MM.1S (cell line): ENCODE data around the gene FDPS.

ENCODE experiments used
- DNase-seq: peaks from one replicate; pipeline ENCODE4 v3.0.0-alpha.2; 2015
- H2AFZ ChIP-seq: fragments of 300-600 bp; sonication (generic); 2 replicates; pipeline ENCODE4 v1.6.0; 2016; ENCODE audit warnings: antibody characterized with exemption, low read length
- H3F3A ChIP-seq: fragments of 300-600 bp; sonication (generic); 2 replicates; pipeline ENCODE4 v1.6.1; 2016; ENCODE audit warnings: mild to moderate bottlenecking, antibody characterized with exemption, low read length, moderate library complexity, mixed read lengths; ENCODE audit not compliant: insufficient read depth
- H3K27ac ChIP-seq: fragments of 300-600 bp; sonication (generic); 2 replicates; pipeline ENCODE4 v1.5.1; 2016; ENCODE audit warnings: mild to moderate bottlenecking, low read length
- H3K27me3 ChIP-seq: fragments of 300-600 bp; sonication (generic); replicated peaks from 2 replicates; pipeline ENCODE4 v1.6.0; 2016; ENCODE audit warnings: low read length; ENCODE audit not compliant: insufficient read depth
- H3K36me3 ChIP-seq: fragments of 300-600 bp; sonication (generic); replicated peaks from 2 replicates; pipeline ENCODE4 v1.6.1; 2016; ENCODE audit warnings: mild to moderate bottlenecking, low read length, mixed read lengths; ENCODE audit not compliant: insufficient read depth
- H3K4me1 ChIP-seq: fragments of 300-600 bp; sonication (generic); 2 replicates; pipeline ENCODE4 v1.6.1; 2016; ENCODE audit warnings: low read length, mixed read lengths
- H3K4me2 ChIP-seq: fragments of 300-600 bp; sonication (generic); 2 replicates; pipeline ENCODE4 v1.6.0; 2016; ENCODE audit warnings: low read depth, low read length
- H3K4me3 ChIP-seq: fragments of 300-600 bp; sonication (generic); 2 replicates; pipeline ENCODE4 v1.5.1; 2016; ENCODE audit warnings: low read length, mixed read lengths
- H3K79me2 ChIP-seq: fragments of 300-600 bp; sonication (generic); 2 replicates; pipeline ENCODE4 v1.6.1; 2016; ENCODE audit warnings: mixed run types, low read length, mixed read lengths
- H3K9ac ChIP-seq: fragments of 300-600 bp; sonication (generic); 2 replicates; pipeline ENCODE4 v1.6.1; 2016; ENCODE audit warnings: low read length, mixed read lengths
- H3K9me2 ChIP-seq: fragments of 300-600 bp; sonication (generic); replicated peaks from 2 replicates; pipeline ENCODE4 v1.6.1; 2016; ENCODE audit warnings: mild to moderate bottlenecking, low read length, mixed read lengths; ENCODE audit not compliant: insufficient read depth
- H3K9me3 ChIP-seq: fragments of 300-600 bp; sonication (generic); replicated peaks from 2 replicates; pipeline ENCODE4 v1.6.1; 2016; ENCODE audit warnings: mild to moderate bottlenecking, low read length, mixed read lengths; ENCODE audit not compliant: insufficient read depth
- H4K20me1 ChIP-seq: fragments of 300-600 bp; sonication (generic); 2 replicates; pipeline ENCODE4 v1.6.1; 2016; ENCODE audit warnings: mild to moderate bottlenecking, low read length, moderate library complexity, mixed read lengths; ENCODE audit not compliant: insufficient read depth
- EZH2 ChIP-seq: fragments of 300-600 bp; sonication (generic); optimal IDR thresholded peaks from 2 replicates; pipeline ENCODE3; 2017; ENCODE audit warnings: low read depth, mild to moderate bottlenecking, antibody characterized with exemption, low read length, mixed read lengths
- EZH2phosphoT487 ChIP-seq: fragments of 300-600 bp; sonication (generic); IDR thresholded peaks from 2 replicates; pipeline ENCODE4 v1.6.1; 2018; ENCODE audit warnings: antibody characterized with exemption, low read length
- TF ChIP-seq, protein P1 (sequence below): fragments of 300-600 bp; sonication (generic); IDR thresholded peaks from 2 replicates; pipeline ENCODE4 v1.5.1; 2016; ENCODE audit warnings: antibody characterized with exemption, low read length, mixed read lengths

The FDPS gene

DNA sequence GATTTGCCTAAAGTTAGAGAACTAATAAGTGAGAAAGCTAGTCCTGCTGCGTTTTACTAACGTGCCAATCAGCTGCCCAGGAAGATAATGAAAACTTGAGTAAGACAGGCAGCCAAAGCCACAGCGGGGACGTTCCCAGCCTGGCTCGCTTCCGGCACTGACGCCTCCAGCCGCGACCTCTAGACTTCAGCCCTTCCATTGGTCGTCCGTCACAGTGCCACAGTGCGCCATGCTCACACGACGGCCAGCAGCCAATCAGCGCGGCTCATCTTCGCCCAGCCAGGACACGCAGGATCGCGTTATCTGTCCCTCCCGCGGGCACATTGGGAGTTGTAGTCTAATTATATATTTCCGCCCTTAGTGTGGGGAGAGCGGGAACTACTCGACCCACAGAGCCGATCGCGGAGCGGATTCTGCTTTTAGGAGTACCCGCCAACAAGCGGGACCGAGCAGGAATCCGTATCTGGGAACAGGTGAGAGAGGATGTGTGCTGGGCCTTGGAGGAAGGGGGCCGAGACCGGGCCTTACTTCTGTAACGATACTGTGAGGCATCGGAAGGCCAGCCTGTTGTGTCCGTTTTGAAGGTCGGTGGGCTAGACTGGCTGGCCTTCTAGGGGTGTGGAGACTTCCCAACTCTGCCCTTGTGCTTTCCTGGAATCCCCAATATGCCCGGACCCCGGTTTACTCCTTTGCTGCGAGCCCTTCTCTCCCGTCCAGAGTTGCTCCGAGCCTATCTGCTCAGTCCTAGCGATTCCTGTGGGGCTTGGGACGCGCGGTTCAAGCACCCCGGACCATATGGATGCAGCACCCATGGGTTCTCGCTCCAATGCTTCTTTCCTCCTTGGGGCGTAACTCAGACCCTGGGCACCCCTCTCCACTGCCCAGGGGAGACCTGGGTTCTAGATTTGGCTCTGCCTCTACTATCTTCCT is at the start of gene FDPS:
Gene FDPS, plus strand, starts transcription at position 374 of the 930 bp plus-strand sequence. CDS start 924 bp downstream, outside the sequence.
- Histone ChIP-seq H3K9me3 (no peaks in the 10 kb centered on the region), H3K4me3 (peak within 1 kb of the TSS; percentile 93), H3K4me1 (peaks cover 3% of the 10 kb centered on the region; the same call in 1 of the 2 replicates), H3K27me3 (no peaks in the 10 kb centered on the region), H2AFZ (peak within 1 kb of the TSS; percentile 58), H3K4me2 (peak within 1 kb of the TSS; percentile 89), H3K36me3 (no peaks in the 10 kb centered on the region; the same call in 1 of the 2 replicates), H3F3A (peaks cover 9% of the 10 kb centered on the region), H4K20me1 (no peaks in the 10 kb centered on the region), H3K9me2 (no peaks in the 10 kb centered on the region), H3K79me2 (peaks cover 45% of the 10 kb centered on the region), H3K9ac (peak within 1 kb of the TSS; percentile 88), H3K27ac (peak within 1 kb of the TSS; percentile 68)
- peak; percentile 100 for DNase-seq
- TF ChIP-seq, protein P1, sequence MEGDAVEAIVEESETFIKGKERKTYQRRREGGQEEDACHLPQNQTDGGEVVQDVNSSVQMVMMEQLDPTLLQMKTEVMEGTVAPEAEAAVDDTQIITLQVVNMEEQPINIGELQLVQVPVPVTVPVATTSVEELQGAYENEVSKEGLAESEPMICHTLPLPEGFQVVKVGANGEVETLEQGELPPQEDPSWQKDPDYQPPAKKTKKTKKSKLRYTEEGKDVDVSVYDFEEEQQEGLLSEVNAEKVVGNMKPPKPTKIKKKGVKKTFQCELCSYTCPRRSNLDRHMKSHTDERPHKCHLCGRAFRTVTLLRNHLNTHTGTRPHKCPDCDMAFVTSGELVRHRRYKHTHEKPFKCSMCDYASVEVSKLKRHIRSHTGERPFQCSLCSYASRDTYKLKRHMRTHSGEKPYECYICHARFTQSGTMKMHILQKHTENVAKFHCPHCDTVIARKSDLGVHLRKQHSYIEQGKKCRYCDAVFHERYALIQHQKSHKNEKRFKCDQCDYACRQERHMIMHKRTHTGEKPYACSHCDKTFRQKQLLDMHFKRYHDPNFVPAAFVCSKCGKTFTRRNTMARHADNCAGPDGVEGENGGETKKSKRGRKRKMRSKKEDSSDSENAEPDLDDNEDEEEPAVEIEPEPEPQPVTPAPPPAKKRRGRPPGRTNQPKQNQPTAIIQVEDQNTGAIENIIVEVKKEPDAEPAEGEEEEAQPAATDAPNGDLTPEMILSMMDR: no peak
- no peak for TF ChIP-seq EZH2phosphoT487
- no peak for TF ChIP-seq EZH2

GRCh38 chr1:155260276-155260675 is 48.4 kb upstream of the FDPS start:
- Histone ChIP-seq H3K27me3 (no peaks in the 10 kb centered on the region), H2AFZ (no peak overlapping the region), H3K9me2 (no peaks in the 10 kb centered on the region), H3K9me3 (no peaks in the 10 kb centered on the region), H3K27ac (no peak overlapping the region), H3K4me1 (peaks cover 13% of the 10 kb centered on the region; the same call in 1 of the 2 replicates), H3K4me2 (no peak overlapping the region), H3F3A (peaks cover 37% of the 10 kb centered on the region), H4K20me1 (no peaks in the 10 kb centered on the region), H3K9ac (no peak overlapping the region), H3K4me3 (no peak overlapping the region), H3K79me2 (peaks cover 25% of the 10 kb centered on the region), H3K36me3 (0 out of 2 replicates have a peak, but pooled peaks cover 2% of the 10 kb centered on the region)
- DNase-seq: no peak
- TF ChIP-seq, protein P1: no peak
- TF ChIP-seq EZH2 (no peak), EZH2phosphoT487 (no peak)

- Histone ChIP-seq H2AFZ (peak overlapping the region; percentile 68), H3K36me3 (peaks cover 10% of the 10 kb centered on the region; the same call in 1 of the 2 replicates), H3K27me3 (no peaks in the 10 kb centered on the region), H4K20me1 (no peaks in the 10 kb centered on the region), H3K4me2 (peak overlapping the region; percentile 86), H3K9ac (peak overlapping the region; percentile 79), H3F3A (peaks cover 41% of the 10 kb centered on the region), H3K4me1 (peaks cover 13% of the 10 kb centered on the region; the same call in 1 of the 2 replicates), H3K79me2 (peaks cover 25% of the 10 kb centered on the region), H3K9me2 (no peaks in the 10 kb centered on the region), H3K9me3 (no peaks in the 10 kb centered on the region), H3K27ac (peak overlapping the region; percentile 39; the same call in 1 of the 2 replicates), H3K4me3 (peak overlapping the region; percentile 90)
- TF ChIP-seq EZH2: no peak
- no peak for TF ChIP-seq EZH2phosphoT487
- TF ChIP-seq, protein P1: no peak
- peak; percentile 45 for DNase-seq
These were observed 47.2 kb upstream of the FDPS start for GRCh38 chr1:155261493-155261851.
